ENCODE measurements around the gene MRTFB. TPM values are rescaled to one million over a fixed set of nuclear protein-coding genes. Genes with fewer than 3 reads are reported as not detected.

MRTFB gene
- total RNA-seq, 1 donor from 2014 or later = 3.3 TPM

DNA sequence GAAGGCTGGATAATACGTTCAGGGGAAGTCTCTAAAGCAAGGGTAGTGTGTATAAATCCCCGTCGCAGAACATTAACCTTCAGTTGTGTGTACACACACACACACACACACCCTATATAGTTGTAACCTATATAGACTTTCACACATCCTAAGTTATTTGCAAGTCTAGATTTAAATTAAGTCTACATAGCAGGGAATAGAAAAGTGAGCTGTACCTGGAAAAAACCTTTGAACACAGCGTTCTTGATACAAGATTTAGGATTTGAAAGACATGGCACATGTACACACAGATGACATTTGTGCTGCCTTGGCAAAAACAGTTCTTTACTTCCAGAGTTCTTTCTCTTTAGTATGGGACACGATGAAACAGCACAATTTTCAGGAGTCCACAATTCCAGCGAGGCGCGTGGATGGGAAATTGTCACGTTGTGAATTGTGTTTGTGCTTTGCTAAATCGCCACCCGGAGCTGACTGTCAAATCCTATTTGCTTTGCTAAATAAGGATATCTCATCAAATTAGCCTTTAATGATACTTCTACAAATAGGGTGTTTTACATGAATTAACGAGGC lies 233.9 kb downstream of the MRTFB start:
- no peak for DNase-seq (ENCODE audit: low read depth in 2 of 2)

DNA sequence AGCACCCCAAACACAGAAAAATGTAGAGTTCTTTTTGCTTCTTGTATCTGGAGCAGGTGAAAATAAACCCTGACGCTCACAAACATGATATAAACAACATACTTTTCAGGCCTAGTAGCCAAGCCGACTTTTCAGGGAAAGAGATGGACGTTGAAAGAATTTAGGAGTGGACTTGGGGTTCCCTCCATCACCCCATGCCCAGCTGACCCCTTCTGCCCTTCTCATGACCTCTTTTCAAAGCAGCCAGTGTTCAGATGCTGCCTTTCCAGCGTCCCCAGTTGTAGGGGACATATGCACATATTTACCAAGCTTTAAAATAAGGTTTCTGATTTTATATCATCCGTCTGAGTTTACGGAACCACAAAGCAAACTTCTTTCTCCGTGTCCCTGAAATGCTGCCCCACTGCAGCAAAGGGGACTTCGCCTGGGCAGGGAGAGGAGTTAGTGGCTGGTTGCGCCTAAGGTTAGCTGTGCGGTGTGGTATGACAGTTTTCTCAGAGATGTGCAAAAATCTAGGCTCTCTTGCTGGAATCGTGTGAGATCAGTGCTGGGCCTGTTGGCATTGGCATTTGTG lies 235.5 kb downstream of the MRTFB start:
- DNase-seq (ENCODE audit: low read depth in 2 of 2) = no peak

DNA sequence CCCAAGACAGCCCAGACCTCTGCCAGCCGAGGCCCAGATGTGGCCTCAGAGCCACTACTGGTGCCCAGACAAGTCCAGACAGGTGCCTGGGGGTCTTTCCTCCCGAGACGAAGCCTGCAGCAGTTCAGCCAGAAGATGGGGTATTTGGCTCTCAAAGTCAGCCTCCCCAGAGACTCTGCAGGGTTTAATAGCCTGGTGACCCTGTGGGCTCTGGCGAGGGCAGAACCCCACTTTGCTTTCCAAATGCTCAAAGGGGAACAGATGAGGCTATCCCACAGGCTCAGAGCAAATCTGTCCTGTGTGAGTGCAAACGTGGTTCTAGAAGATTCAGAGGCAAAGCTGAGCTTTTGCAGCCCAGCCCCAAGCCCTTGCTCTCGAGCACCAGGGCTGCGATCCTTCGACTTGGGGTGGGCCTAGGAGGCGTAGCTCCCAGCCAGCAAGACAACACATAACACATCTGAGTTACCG lies 236.0 kb downstream of the MRTFB start:
- no peak for DNase-seq (ENCODE audit: low read depth in 2 of 2)

DNA sequence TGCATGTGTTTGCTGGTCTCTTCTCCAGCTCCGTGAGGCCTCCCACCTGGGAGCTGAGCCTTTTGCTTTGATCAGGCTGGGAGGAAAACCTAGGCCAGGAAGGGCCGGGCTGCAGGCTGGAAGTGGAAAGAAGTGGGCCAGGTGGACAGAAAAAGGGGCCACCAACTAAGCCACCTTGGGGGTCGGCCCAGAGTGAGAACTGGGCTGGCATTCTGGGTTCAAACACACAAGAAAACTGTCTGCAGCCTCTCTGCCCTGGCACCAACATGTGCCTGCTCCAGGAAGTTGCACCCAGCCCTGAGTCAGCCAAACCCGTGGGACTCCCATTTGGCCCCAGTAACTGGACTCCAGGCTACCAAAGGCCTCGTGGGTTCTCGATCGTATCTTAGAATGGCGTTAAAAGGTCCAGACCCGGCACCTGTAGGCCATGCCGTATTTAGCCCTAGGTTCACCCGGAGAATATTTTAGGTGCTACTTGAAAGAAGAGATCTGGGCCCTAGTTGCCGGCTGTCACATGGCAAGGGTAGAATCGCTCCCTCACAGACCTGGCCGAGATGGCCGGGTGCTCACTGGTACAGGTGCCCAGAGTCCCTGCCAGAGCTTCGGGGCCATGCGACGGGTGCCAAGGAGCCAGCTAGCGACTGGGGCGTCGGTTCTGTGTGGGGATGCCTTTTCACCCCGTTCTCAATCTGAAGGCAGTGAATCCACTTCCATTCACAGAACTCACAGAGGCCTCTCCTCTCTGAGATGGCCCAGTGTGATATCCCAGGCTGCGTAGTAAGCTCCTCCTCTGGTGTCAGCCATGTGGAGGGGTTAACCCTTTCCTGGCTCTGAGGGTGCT lies 236.6 kb downstream of the MRTFB start:
- no peak for DNase-seq (ENCODE audit: low read depth in 2 of 2)

DNA sequence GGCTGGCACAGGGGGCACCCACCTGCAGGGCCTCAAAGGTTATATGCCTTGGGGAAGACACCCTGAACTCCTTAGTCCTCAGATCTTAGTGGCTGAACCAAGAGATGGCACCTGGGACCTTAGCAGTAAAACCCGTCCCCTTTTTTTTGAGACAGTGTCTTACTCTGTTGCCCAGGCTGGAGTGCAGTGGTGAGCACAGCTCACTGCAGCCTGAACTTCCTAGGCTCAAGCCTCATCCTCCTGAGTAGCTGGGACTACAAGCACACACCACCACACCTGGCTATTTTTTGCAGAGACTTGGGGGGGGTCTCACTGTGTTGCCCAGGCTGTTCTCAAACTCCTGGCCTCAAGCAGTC lies 237.2 kb downstream of the MRTFB start:
- no peak for DNase-seq (ENCODE audit: low read depth in 2 of 2)

DNA sequence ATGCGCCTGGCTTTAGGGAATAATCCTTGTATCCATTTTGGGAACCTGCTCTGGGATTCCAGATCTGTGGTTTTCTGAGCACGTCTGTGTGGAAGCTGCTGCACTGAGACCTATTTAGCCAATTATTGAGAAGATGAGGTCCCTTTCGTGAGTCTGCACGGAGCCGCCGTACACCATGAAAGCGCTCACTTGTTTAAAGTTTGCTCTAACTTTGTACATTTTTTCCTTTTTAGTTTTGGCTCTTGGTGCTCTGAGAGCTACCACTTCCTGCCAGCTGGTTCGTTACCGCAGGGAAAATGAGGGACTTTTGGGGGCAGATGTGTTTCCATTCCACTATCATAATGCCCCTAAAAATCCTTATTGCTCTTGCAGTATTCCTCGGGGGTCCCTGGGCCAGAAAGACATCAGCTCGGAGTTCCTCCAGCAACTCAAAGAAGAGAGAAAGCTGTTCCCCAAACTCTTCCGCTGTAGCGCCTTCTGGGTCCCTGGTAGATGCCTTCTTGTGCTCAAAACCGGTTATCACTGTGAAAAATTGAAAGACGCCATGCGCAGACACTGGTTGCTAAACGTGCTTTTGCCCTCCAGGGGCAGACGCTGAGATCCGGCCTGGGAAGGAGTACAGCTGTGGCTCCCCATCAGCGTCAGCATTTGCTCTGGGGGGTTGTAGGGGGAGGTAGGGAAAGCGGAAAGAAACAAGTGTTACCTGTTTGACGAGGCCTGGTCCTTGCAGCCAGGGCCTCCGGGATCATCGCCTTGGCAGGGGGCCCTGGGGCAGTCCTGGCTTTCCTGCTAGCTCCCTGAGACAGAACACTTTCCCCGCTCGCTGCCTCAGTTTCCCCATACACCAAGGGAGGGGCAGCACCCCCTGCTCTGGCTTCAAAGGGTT lies 238.1 kb downstream of the MRTFB start:
- no peak for DNase-seq (ENCODE audit: low read depth in 2 of 2)

DNA sequence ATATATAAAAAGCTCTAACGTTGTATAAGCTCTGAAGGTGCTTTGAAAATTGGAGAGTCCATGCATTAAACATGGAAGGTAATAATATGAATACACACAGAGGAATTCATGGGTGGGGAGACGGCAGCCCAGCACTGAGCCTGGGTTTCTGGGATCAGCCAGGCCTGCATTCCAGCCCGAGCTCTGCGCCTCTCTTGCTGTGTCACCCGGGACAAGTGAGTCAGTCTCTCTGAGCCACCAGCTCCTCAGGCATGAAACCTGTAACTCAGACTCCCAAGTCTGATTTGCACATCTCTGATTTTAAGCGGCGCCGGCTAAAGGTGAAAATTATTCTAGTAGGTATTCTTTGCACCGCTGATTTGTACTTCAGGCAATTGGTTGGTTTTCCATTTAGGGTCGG lies 238.8 kb downstream of the MRTFB start:
- DNase-seq (ENCODE audit: low read depth in 2 of 2) = no peak

DNA sequence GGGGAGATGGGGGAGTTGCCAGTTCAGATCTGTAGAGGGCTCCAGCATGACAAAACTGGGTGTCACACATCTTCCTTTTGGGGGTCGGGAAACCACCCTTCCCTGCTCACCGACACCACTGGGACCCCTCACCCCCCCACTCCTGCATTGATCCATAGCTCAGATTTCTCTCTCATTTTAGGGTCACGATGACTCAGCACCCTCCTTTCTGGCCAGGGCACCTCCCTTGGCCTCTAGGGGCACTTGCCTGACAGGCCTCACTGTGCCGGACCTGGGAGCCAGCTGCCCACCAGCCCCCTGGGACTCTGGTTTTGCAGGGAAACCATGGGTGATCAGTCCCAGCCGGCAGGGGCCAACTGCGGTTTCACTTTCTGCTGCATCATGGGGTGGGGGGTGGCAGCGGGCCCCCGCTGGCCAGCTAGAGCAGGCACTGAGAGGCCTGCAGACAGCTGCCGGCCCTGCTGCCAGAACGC lies 239.4 kb downstream of the MRTFB start:
- DNase-seq (ENCODE audit: low read depth in 2 of 2) = no peak

DNA sequence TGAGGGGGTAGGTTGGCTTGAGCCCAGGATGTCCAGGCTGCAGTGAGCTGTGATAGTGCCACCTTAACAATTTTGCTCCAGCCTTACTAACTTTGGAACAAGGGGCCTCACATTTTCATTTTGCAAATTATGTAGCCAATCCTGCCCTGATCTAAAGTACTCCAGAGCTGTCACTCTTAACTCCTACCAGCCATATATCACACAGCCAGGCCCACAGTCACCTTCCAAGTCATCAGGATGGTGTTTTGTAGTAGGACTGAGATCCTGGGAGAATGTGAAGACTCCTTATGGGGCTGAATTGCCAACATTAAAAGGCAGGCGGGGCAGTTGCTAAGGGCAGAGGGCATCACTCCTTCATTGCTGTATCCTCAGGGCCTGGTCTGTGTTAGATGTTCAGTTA lies 243.0 kb downstream of the MRTFB start:
- DNase-seq (ENCODE audit: low read depth in 2 of 2) = no peak

DNA sequence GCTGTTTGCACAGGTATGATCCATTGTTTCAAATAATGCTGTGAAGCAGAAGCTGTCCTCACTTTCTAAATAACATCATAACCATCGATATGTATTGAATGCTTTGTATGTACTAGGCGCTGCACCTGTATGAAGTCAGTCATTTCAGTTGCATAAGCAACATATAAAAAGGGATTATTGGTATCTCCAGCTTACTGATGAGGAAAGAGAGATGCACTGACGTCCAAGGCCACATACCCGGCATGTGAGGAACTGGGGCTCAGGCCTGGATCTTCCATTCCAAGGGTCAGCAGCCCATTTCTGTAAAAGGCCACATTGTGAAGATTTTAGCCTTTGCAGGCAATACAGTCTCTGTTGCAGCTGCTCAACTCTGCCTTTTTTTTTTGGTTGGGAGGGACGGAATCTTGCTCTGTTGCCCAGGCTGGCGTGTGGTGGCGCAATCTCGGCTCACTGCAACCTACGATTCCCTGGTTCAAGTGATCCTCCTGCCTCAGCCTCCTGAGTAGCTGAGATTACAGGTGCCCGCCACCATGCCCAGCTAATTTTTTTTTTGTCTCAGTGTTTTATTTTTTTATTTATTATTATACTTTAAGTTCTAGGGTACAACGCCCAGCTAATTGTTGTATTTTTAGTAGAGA lies 244.7 kb downstream of the MRTFB start:
- DNase-seq (ENCODE audit: low read depth in 2 of 2) = no peak

Other genes starting within 250 kb of the MRTFB start
- 5.6 and 5.9 TPM in 2 replicates for gene ERCC4, start 151.2 kb upstream of the MRTFB start, total RNA-seq